ENCODE data around the gene BRF1.

GRCh38 chr14:105211086-105211757 lies 89.6 kb downstream of the BRF1 start:
- TF ChIP-seq, protein P1, sequence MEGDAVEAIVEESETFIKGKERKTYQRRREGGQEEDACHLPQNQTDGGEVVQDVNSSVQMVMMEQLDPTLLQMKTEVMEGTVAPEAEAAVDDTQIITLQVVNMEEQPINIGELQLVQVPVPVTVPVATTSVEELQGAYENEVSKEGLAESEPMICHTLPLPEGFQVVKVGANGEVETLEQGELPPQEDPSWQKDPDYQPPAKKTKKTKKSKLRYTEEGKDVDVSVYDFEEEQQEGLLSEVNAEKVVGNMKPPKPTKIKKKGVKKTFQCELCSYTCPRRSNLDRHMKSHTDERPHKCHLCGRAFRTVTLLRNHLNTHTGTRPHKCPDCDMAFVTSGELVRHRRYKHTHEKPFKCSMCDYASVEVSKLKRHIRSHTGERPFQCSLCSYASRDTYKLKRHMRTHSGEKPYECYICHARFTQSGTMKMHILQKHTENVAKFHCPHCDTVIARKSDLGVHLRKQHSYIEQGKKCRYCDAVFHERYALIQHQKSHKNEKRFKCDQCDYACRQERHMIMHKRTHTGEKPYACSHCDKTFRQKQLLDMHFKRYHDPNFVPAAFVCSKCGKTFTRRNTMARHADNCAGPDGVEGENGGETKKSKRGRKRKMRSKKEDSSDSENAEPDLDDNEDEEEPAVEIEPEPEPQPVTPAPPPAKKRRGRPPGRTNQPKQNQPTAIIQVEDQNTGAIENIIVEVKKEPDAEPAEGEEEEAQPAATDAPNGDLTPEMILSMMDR (IDR thresholded peaks at IDR 0.05), result no peak
- TF ChIP-seq POLR2A (IDR thresholded peaks at IDR 0.05), result no peak

Measured in thyroid gland (tissue), 4 donors.